Globus pallidus (tissue), 1 donor: ENCODE data around the gene NR0B2.

ENCODE experiments used
- DNase-seq: peaks from one replicate; pipeline ENCODE4 v3.0.0-alpha.2; 2015; ENCODE audit warnings: low spot score

NR0B2 gene

GRCh38 chr1:26936823-26937222, 23.0 kb upstream of the NR0B2 start:
- DNase-seq: no peak

GRCh38 chr1:26932531-26932930, 18.8 kb upstream of the NR0B2 start:
- no peak for DNase-seq

- DNase-seq: no peak
Observed at GRCh38 chr1:26923711-26924110, 9.9 kb upstream of the NR0B2 start.

GRCh38 chr1:26922901-26923300, 9.1 kb upstream of the NR0B2 start:
- no peak for DNase-seq

- DNase-seq: no peak
Observed at GRCh38 chr1:26922431-26922729, 8.6 kb upstream of the NR0B2 start.

GRCh38 chr1:26921540-26922430, 8.0 kb upstream of the NR0B2 start, which contains the start of gene NUDC:
TSS of gene NUDC (plus strand) at chr1:26921743. CDS start at chr1:26921849, 106 bp downstream.
- peak; percentile 98 for DNase-seq

GRCh38 chr1:26921126-26921539, 7.4 kb upstream of the NR0B2 start:
- no peak for DNase-seq

- DNase-seq: no peak
Observed at GRCh38 chr1:26915204-26915842, 1.5 kb upstream of the NR0B2 start.

GRCh38 chr1:26913389-26913753, 404 bp downstream of the NR0B2 start:
- DNase-seq: no peak

- DNase-seq: no peak
Observed at GRCh38 chr1:26912147-26912490, 1.7 kb downstream of the NR0B2 start.

GRCh38 chr1:26911399-26912146, 2.2 kb downstream of the NR0B2 start:
- no peak for DNase-seq

GRCh38 chr1:26910343-26911160, 3.2 kb downstream of the NR0B2 start:
- no peak for DNase-seq

GRCh38 chr1:26909951-26910342, 3.8 kb downstream of the NR0B2 start:
- DNase-seq: no peak

GRCh38 chr1:26907071-26907917, 6.5 kb downstream of the NR0B2 start:
- no peak for DNase-seq

GRCh38 chr1:26900815-26901511, 12.8 kb downstream of the NR0B2 start:
- DNase-seq: no peak

GRCh38 chr1:26900001-26900814, 13.6 kb downstream of the NR0B2 start, which contains the start of gene GPATCH3:
TSS of gene GPATCH3 (minus strand) at chr1:26900467. CDS start at chr1:26900442, 25 bp downstream.
- DNase-seq: peak; percentile 77

- DNase-seq: no peak
Observed at GRCh38 chr1:26897351-26897750, 16.4 kb downstream of the NR0B2 start.

GRCh38 chr1:26894263-26894662, 19.5 kb downstream of the NR0B2 start:
- DNase-seq: no peak

GRCh38 chr1:26890467-26890796, 23.3 kb downstream of the NR0B2 start:
- no peak for DNase-seq
